HepG2 (cell line): ENCODE data around the gene ANKRD29. TPM values are rescaled to one million over a fixed set of nuclear protein-coding genes. Genes with fewer than 3 reads are reported as not detected.

ENCODE experiments used
- ARHGAP35 ChIP-seq: sonication (generic); formaldehyde crosslinking; IDR thresholded peaks from 2 replicates; pipeline ENCODE4 v1.9.0; 2022; ENCODE audit warnings: mild to moderate bottlenecking, inconsistent platforms, moderate library complexity, missing genetic modification reagents, borderline replicate concordance
- ATF5 ChIP-seq: sonication (generic); formaldehyde crosslinking; IDR thresholded peaks from 2 replicates; pipeline ENCODE4 v1.4.0; 2020; ENCODE audit warnings: mild to moderate bottlenecking, low read depth, missing genetic modification reagents
- BRCA1 ChIP-seq: sonication (generic); formaldehyde crosslinking; IDR thresholded peaks from 2 replicates; pipeline ENCODE4 v1.4.0; 2020; ENCODE audit warnings: missing genetic modification reagents
- FOXA1 ChIP-seq, 2 experiments: fragments of 450-650 bp in 1 of 2; sonication (generic) in 1 of 2; formaldehyde crosslinking in 1 of 2; IDR thresholded peaks; 2 replicates each; pipeline versions ENCODE4 v1.4.0 to v1.6.1; 2016 to 2020; ENCODE audit warnings: missing genetic modification reagents in 1 of 2
- FOXP1 ChIP-seq, 2 experiments: fragments of 450-650 bp in 1 of 2; IDR thresholded peaks; 2 replicates each; pipeline ENCODE4 v1.6.1; 2017 to 2018; ENCODE audit warnings: antibody characterized with exemption in 1 of 2
- GATAD2A ChIP-seq: IDR thresholded peaks from 2 replicates; pipeline ENCODE4 v1.6.1; 2016
- HNF4G ChIP-seq, 2 experiments: sonication (generic) in 1 of 2; formaldehyde crosslinking in 1 of 2; IDR thresholded peaks; 2 replicates each; pipeline versions ENCODE4 v1.4.0 to v1.6.1; 2011 to 2020; ENCODE audit warnings: borderline replicate concordance in 2 of 2, low read depth in 2 of 2, mild to moderate bottlenecking in 2 of 2, low read length in 1 of 2, missing genetic modification reagents in 1 of 2, moderate library complexity in 1 of 2
- IRF2 ChIP-seq: IDR thresholded peaks from 2 replicates; pipeline ENCODE4 v1.6.1; 2018; ENCODE audit warnings: missing genetic modification reagents, missing compliant biosample characterization
- MEF2D ChIP-seq: sonication (generic); formaldehyde crosslinking; IDR thresholded peaks from 2 replicates; pipeline ENCODE4 v1.5.1; 2020; ENCODE audit warnings: mild to moderate bottlenecking, missing genetic modification reagents
- NR2F1 ChIP-seq, 2 experiments: fragments of 450-650 bp in 1 of 2; formaldehyde crosslinking in 1 of 2; IDR thresholded peaks; 2 replicates each; pipeline versions ENCODE4 v1.5.0 to v1.6.1; 2016 to 2020; ENCODE audit warnings: mild to moderate bottlenecking in 1 of 2, missing compliant biosample characterization in 1 of 2, missing genetic modification reagents in 1 of 2, moderate library complexity in 1 of 2
- ONECUT2 ChIP-seq: sonication (generic); formaldehyde crosslinking; IDR thresholded peaks from 2 replicates; pipeline ENCODE4 v1.4.0; 2020; ENCODE audit warnings: missing genetic modification reagents
- PHB2 ChIP-seq: fragments of 450-650 bp; IDR thresholded peaks from 2 replicates; pipeline ENCODE4 v1.6.1; 2018; ENCODE audit not compliant: partially characterized antibody
- RAD51 ChIP-seq: fragments of 450-650 bp; IDR thresholded peaks from 2 replicates; pipeline ENCODE4 v1.6.1; 2016; ENCODE audit warnings: borderline replicate concordance
- REXO4 ChIP-seq: sonication (generic); formaldehyde crosslinking; IDR thresholded peaks from 2 replicates; pipeline ENCODE4 v1.8.0; 2022; ENCODE audit warnings: missing genetic modification reagents, mild to moderate bottlenecking, borderline replicate concordance
- RFX1 ChIP-seq: fragments of 450-650 bp; IDR thresholded peaks from 2 replicates; pipeline ENCODE4 v1.6.1; 2017
- SMAD9 ChIP-seq: sonication (generic); formaldehyde crosslinking; IDR thresholded peaks from 2 replicates; pipeline ENCODE4 v1.5.1; 2020; ENCODE audit warnings: mild to moderate bottlenecking, missing genetic modification reagents
- SRSF1 ChIP-seq: fragments of 200-400 bp; formaldehyde crosslinking; optimal IDR thresholded peaks from 2 replicates; pipeline ENCODE3; 2017; ENCODE audit warnings: mild to moderate bottlenecking, low read depth, low read length, moderate library complexity
- ZNF143 ChIP-seq: sonication (generic); formaldehyde crosslinking; IDR thresholded peaks from 2 replicates; pipeline ENCODE4 v1.4.0; 2020; ENCODE audit warnings: missing genetic modification reagents
- ZNF326 ChIP-seq: sonication (generic); formaldehyde crosslinking; IDR thresholded peaks from 2 replicates; pipeline ENCODE4 v1.4.0; 2020; ENCODE audit warnings: missing genetic modification reagents, borderline replicate concordance
- ZNF496 ChIP-seq: sonication (generic); formaldehyde crosslinking; IDR thresholded peaks from 2 replicates; pipeline ENCODE4 v1.8.1; 2023; ENCODE audit warnings: mild to moderate bottlenecking, moderate library complexity, missing genetic modification reagents; ENCODE audit not compliant: insufficient replicate concordance
- ZNF550 ChIP-seq: sonication (generic); formaldehyde crosslinking; IDR thresholded peaks from 2 replicates; pipeline ENCODE4 v1.4.0; 2020; ENCODE audit warnings: mild to moderate bottlenecking, missing genetic modification reagents, borderline replicate concordance
- ZNF615 ChIP-seq: sonication (generic); formaldehyde crosslinking; IDR thresholded peaks from 2 replicates; pipeline ENCODE4 v1.5.0; 2020; ENCODE audit warnings: mild to moderate bottlenecking, missing genetic modification reagents, borderline replicate concordance
- polyA plus RNA-seq, 8 experiments: library from polyadenylated mRNA; depleted of rRNA in 3 of 8; stranded (reverse) in 7 of 8; unstranded in 1 of 8; fragments of >200 nt; fragmentation: Illumina TruSeq in 4 of 8; extraction: Trizol in 4 of 8; gene quantifications; 2 replicates each; pipeline versions ENCODE4 v1.2.1 to v1.2.3, GENCODE V29; 2011 to 2016; ENCODE audit warnings: low read depth in 4 of 8, missing spikeins in 1 of 8, mixed read lengths in 1 of 8; ENCODE audit not compliant: insufficient read depth in 1 of 8
- total RNA-seq, 5 experiments: library from RNA; depleted of rRNA; stranded (reverse); fragments of >200 nt; fragmentation: Illumina TruSeq; extraction: Trizol; gene quantifications; 2 replicates each; pipeline ENCODE4 v1.2.3, GENCODE V29; 2016; ENCODE audit warnings: low read depth in 1 of 5
- TF ChIP-seq, protein P1 (sequence below): sonication (generic); formaldehyde crosslinking; IDR thresholded peaks from 2 replicates; pipeline ENCODE4 v1.8.0; 2022; ENCODE audit warnings: low read depth, missing genetic modification reagents
- TF ChIP-seq, protein P2 (sequence below): sonication (generic); formaldehyde crosslinking; IDR thresholded peaks from 2 replicates; pipeline ENCODE4 v1.5.0; 2020; ENCODE audit warnings: mild to moderate bottlenecking, missing genetic modification reagents
- TF ChIP-seq, protein P3 (sequence below): sonication (generic); formaldehyde crosslinking; conservative IDR thresholded peaks from 2 replicates; pipeline ENCODE4 v1.4.0; 2020; ENCODE audit warnings: missing genetic modification reagents

Gene ANKRD29
- total and polyA plus RNA-seq, 2 of the 13 experiments (the other 11 are each of a cell fraction or from before 2014, with no cell fraction given): not detected

DNA sequence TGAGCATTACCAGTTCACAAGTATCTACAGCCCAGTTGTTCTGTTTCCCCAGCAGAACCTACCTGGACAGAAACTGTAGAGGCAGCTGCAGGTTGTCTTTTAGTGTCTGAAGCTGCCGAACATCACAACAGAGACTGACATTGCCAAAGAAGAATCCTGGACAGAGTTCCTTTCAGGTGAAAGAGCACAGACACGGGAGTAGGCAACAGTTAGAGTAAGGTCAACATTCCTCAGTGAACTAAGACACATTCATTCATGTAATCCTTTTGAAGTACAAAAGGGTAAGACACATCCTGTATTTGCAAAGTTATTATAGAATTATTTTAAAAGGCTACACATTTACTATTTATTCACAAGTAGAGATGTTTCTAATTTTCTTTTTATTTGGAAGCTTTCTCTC, 90.7 kb downstream of the ANKRD29 start (continued):
- TF ChIP-seq, protein P1, sequence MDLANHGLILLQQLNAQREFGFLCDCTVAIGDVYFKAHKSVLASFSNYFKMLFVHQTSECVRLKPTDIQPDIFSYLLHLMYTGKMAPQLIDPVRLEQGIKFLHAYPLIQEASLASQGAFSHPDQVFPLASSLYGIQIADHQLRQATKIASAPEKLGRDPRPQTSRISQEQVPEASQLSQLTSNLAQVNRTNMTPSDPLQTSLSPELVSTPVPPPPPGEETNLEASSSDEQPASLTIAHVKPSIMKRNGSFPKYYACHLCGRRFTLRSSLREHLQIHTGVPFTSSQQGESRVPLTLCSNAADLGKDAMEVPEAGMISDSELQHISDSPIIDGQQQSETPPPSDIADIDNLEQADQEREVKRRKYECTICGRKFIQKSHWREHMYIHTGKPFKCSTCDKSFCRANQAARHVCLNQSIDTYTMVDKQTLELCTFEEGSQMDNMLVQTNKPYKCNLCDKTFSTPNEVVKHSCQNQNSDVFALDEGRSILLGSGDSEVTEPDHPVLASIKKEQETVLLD (CRISPR knock-in tag): no peak
- TF ChIP-seq, protein P2, sequence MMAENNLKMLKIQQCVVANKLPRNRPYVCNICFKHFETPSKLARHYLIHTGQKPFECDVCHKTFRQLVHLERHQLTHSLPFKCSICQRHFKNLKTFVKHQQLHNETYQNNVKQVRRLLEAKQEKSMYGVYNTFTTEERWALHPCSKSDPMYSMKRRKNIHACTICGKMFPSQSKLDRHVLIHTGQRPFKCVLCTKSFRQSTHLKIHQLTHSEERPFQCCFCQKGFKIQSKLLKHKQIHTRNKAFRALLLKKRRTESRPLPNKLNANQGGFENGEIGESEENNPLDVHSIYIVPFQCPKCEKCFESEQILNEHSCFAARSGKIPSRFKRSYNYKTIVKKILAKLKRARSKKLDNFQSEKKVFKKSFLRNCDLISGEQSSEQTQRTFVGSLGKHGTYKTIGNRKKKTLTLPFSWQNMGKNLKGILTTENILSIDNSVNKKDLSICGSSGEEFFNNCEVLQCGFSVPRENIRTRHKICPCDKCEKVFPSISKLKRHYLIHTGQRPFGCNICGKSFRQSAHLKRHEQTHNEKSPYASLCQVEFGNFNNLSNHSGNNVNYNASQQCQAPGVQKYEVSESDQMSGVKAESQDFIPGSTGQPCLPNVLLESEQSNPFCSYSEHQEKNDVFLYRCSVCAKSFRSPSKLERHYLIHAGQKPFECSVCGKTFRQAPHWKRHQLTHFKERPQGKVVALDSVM (CRISPR knock-in tag): no peak
- TF ChIP-seq MEF2D (CRISPR knock-in tag): no peak
- TF ChIP-seq, protein P3, sequence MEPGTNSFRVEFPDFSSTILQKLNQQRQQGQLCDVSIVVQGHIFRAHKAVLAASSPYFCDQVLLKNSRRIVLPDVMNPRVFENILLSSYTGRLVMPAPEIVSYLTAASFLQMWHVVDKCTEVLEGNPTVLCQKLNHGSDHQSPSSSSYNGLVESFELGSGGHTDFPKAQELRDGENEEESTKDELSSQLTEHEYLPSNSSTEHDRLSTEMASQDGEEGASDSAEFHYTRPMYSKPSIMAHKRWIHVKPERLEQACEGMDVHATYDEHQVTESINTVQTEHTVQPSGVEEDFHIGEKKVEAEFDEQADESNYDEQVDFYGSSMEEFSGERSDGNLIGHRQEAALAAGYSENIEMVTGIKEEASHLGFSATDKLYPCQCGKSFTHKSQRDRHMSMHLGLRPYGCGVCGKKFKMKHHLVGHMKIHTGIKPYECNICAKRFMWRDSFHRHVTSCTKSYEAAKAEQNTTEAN (CRISPR knock-in tag): no peak
- no peak for TF ChIP-seq FOXA1 (IDR thresholded peaks at IDR 0.05)
- peak; percentile 40 for TF ChIP-seq FOXA1 (CRISPR knock-in tag; IDR thresholded peaks at IDR 0.05)
- no peak for TF ChIP-seq ATF5 (CRISPR knock-in tag)
- no peak for TF ChIP-seq ZNF143 (CRISPR knock-in tag)
- no peak for TF ChIP-seq ZNF496
- no peak for TF ChIP-seq ZNF326 (CRISPR knock-in tag)
- no peak for TF ChIP-seq SRSF1
- TF ChIP-seq RAD51: no peak
- no peak for TF ChIP-seq ZNF615
- no peak for TF ChIP-seq SMAD9 (CRISPR knock-in tag)
- no peak for TF ChIP-seq ARHGAP35 (CRISPR knock-in tag)
- TF ChIP-seq REXO4: no peak
- no peak for TF ChIP-seq FOXP1 (IDR thresholded peaks at IDR 0.05)
- TF ChIP-seq FOXP1 (CRISPR knock-in tag; IDR thresholded peaks at IDR 0.05): no peak
- TF ChIP-seq ZNF550 (CRISPR knock-in tag): no peak
- no peak for TF ChIP-seq RFX1
- TF ChIP-seq HNF4G (IDR thresholded peaks at IDR 0.05; ENCODE audit: borderline replicate concordance, low read depth, low read length): no peak; the same call in 1 of the 2 replicates
- TF ChIP-seq HNF4G (CRISPR knock-in tag; IDR thresholded peaks at IDR 0.05; ENCODE audit: borderline replicate concordance, low read depth): no peak
- 0 out of 2 replicates have a peak, but pooled peaks have one; percentile 40 for TF ChIP-seq IRF2 (CRISPR knock-in tag)
- no peak for TF ChIP-seq ONECUT2
- no peak for TF ChIP-seq PHB2
- TF ChIP-seq BRCA1 (CRISPR knock-in tag): no peak
- TF ChIP-seq GATAD2A (CRISPR knock-in tag): peak; percentile 63
- TF ChIP-seq NR2F1 (CRISPR knock-in tag; IDR thresholded peaks at IDR 0.05): no peak
